Measurements from ENCODE around the gene ACTR5.

GRCh38 chr20:38714308-38714707 lies 34.0 kb upstream of the ACTR5 start:
- TF ChIP-seq CTCF (IDR thresholded peaks at IDR 0.05; ENCODE audit: low read depth, low read length) (no peak), MAX (IDR thresholded peaks at IDR 0.05; ENCODE audit: low read depth, low read length) (no peak), POLR2A (IDR thresholded peaks at IDR 0.05; ENCODE audit: extremely low read depth, insufficient read length) (no peak)

All from NB4 (cell line).